ENCODE results near the gene CLCN5. TPM values are rescaled to one million over a fixed set of nuclear protein-coding genes. Genes with fewer than 3 reads are reported as not detected.

The CLCN5 gene
- total RNA-seq: 1 to 10 TPM; 1.4 to 2.3 (median 2.2) TPM
- 1.9 TPM for total RNA-seq (2013)
- total RNA-seq: 2.3 to 13.0 (median 4.2) reads per million in 29 experiments

DNA sequence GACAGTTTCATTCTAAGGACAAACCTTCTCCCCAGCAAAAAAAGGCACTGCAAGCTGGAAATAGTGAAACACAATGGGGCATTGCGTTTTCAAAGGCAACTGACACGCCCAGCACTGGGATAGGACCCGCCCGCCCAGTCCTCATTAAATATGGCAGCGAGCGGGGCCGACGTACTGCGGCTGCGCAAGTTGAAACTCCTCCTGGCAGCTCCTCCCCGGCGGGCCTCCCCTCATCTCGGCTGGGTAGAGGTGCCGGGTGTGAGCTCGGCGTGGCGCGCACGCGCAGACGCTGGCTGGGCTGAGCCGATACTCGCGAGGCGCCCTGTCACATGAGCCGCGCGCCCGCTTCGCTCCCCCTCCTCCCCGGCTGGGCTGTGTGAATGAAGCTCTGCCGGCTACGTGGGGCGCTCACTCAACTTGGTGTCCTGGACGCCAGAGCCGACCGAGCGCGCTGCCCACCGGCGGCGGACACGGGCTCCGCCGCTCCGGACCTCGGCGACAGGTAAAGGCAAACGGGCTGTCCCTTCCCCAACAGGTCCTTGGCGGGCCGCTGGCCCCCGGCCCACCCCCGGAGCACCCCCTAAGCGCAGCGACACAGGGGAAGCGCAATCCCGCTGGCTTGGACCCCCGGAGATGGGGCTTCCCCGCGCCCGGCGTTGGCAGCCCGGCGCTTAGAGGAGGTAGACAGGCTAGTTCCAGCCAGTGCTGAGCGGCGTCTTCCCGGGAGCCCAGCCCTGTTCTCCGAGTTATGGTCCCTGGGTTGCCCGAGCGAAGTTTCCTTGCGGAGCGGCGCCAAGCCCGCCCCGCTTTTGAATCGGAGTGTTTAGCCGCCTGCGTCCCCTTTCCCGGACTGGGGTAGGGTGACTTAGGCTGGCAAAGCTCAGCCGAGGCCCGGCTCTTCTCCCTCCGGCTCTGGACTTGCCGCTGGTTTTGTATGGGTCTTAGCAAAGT, at the start of gene CLCN5:
Gene CLCN5, plus strand, starts transcription at position 306 of the 951 bp plus-strand sequence. CDS start 2,703 bp downstream, outside the sequence.
- under 1% methylated on average over 67 of the region's 83 CpGs for WGBS (ENCODE audit: insufficient coverage)
- peak; percentile 96 to 98 (median 97) for ATAC-seq (replicated peaks in 1 of 4)
- H3K27me3 Mint-ChIP-seq: peaks cover 0 to 7% of the 10 kb centered on the region in 2 donors
- Histone ChIP-seq H3K9me3 (no peaks in the 10 kb centered on the region), H3K4me1 (ENCODE audit: control insufficient read depth in 1 of 2, extremely low read depth in 1 of 2, insufficient read depth in 2 of 2, low read length in 2 of 2) (peaks cover 0 to 8% of the 10 kb centered on the region in 2 experiments), H3K4me3 (ENCODE audit: control insufficient read depth in 1 of 2, extremely low read depth in 1 of 2, low read length in 1 of 2) (peak within 1 kb of the TSS; percentile 62 to 66), H3K27ac (ENCODE audit: low read length) (no peak within 1 kb of the TSS), H3K27me3 (replicated peaks in 1 of 2; ENCODE audit: control insufficient read depth in 2 of 2, extremely low read depth in 1 of 2, insufficient read depth in 2 of 2, low read length in 1 of 2) (no peaks in the 10 kb centered on the region), H3K36me3 (ENCODE audit: control insufficient read depth in 2 of 2, extremely low read depth in 1 of 2, insufficient read depth in 1 of 2, low read length in 1 of 2) (no peaks in the 10 kb centered on the region)
- peak within 1 kb of the TSS; percentile 74 to 80 (median 76) for H3K4me3 Mint-ChIP-seq
- POLR2A ChIA-PET: interaction anchor here in 1 of 2 donors (1.6 kb wide), 1 partner anchor 653 kb away, joined by 4 read pairs; no protein-coding TSS in a partner anchor
- CTCF ChIA-PET: interaction anchor here in 1 of 2 donors (0.9 to 1.4 kb wide), 4 partner anchors 14 to 46 kb away, joined by 4 to 9 read pairs (median 6); partner anchors contain the start of gene USP27X
- peaks cover 8% of the 10 kb centered on the region for H3K36me3 Mint-ChIP-seq
- H3K27ac Mint-ChIP-seq: peak within 1 kb of the TSS; percentile 72 to 73
- H3K4me1 Mint-ChIP-seq: peaks cover 5 to 11% (median 10%) of the 10 kb centered on the region in 3 donors
- H3K9me3 Mint-ChIP-seq: no peaks in the 10 kb centered on the region
- peak; percentile 80 to 96 (median 93) for DNase-seq

DNA sequence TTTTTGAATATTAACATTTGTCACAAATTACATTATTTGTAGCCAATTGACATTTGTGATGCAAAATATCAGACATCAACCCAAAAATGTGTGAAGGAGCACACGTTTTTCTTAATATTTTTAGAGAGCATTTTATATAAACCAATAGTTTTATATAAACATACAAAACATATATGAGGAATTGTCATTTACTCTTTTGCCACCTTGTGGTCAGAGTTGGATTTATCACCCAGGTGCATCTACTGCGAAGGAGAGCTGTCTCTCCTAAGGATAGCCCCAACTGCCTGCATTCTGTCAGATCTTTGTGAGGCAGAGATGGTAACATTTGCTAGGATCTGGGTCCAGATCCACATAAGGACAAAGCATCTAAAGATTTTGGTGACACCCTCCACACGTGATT, 45.6 kb upstream of the CLCN5 start:
- Histone ChIP-seq H3K4me3 (ENCODE audit: control insufficient read depth in 1 of 2, extremely low read depth in 1 of 2, low read length in 1 of 2) (no peak overlapping the region), H3K9me3 (no peaks in the 10 kb centered on the region), H3K27me3 (replicated peaks in 1 of 2; ENCODE audit: control insufficient read depth in 2 of 2, extremely low read depth in 1 of 2, insufficient read depth in 2 of 2, low read length in 1 of 2) (no peaks in the 10 kb centered on the region), H3K36me3 (ENCODE audit: control insufficient read depth in 2 of 2, extremely low read depth in 1 of 2, insufficient read depth in 1 of 2, low read length in 1 of 2) (no peaks in the 10 kb centered on the region), H3K4me1 (ENCODE audit: control insufficient read depth in 1 of 2, extremely low read depth in 1 of 2, insufficient read depth in 2 of 2, low read length in 2 of 2) (peaks cover 0 to 25% of the 10 kb centered on the region in 2 experiments), H3K27ac (ENCODE audit: low read length) (no peak overlapping the region)
- no CpG with 5 or more reads among the region's 3 CpGs for WGBS (ENCODE audit: insufficient coverage)
- ATAC-seq (replicated peaks in 1 of 4) (no peak), DNase-seq (peak in 8 of 35 experiments; percentile 2 to 60 (median 10))
- Mint-ChIP-seq H3K27ac (peak overlapping the region; percentile 57 to 76), H3K36me3 (peaks cover 4% of the 10 kb centered on the region), H3K9me3 (no peaks in the 10 kb centered on the region), H3K27me3 (peaks cover 0 to 7% of the 10 kb centered on the region in 2 donors), H3K4me1 (peaks cover 18 to 27% (median 22%) of the 10 kb centered on the region in 3 donors), H3K4me3 (no peak overlapping the region)
- POLR2A ChIA-PET: no interaction called here
- CTCF ChIA-PET: interaction anchor here (0.6 to 1.5 kb wide), 5 partner anchors 42 to 328 kb away, joined by 3 to 5 read pairs (median 4); partner anchors contain the start of genes CCNB3 (in 1 of the 2) and CLCN5 (in 1 of the 2)

DNA sequence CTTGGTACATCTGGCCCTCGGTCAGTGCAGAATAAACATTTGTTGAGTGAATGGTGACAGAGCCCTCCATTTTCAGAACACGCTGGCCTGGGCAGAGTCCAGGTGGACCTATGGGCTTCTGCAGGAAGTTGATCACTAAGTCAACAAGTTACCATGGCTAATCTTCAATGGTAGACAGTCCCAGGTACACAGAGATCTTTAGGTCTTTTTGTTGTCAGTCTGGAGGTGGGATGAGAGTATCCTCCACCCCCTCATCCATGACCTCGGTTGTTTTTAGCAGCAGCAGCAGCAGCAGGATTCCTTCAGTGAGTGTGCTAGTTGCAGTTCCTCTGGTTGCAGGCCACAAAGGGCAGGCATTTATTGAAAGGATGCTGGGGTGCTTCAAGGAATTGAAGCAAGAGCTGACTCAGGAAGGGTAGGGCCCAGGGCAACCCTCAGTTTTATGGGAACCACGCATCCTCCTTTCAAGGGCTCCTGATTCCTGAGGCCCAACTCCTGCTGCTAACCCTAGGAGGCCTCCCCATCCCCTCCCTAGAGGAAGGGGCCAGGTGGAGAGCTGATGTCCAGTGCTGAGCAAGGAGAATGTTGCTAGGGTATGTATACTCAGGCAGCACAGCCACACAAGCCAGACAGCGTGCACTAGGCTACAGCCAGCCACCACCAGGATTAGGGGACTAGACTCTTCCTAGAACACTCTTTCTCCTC, 44.8 kb upstream of the CLCN5 start:
- Mint-ChIP-seq H3K27ac (peak overlapping the region; percentile 58 to 63), H3K27me3 (peaks cover 0 to 4% of the 10 kb centered on the region in 2 donors), H3K4me1 (peaks cover 22 to 33% (median 26%) of the 10 kb centered on the region in 3 donors), H3K36me3 (peaks cover 4% of the 10 kb centered on the region), H3K9me3 (no peaks in the 10 kb centered on the region), H3K4me3 (no peak overlapping the region)
- Histone ChIP-seq H3K4me1 (ENCODE audit: control insufficient read depth in 1 of 2, extremely low read depth in 1 of 2, insufficient read depth in 2 of 2, low read length in 2 of 2) (peaks cover 0 to 27% of the 10 kb centered on the region in 2 experiments), H3K9me3 (no peaks in the 10 kb centered on the region), H3K36me3 (ENCODE audit: control insufficient read depth in 2 of 2, extremely low read depth in 1 of 2, insufficient read depth in 1 of 2, low read length in 1 of 2) (no peaks in the 10 kb centered on the region), H3K27ac (ENCODE audit: low read length) (no peak overlapping the region), H3K27me3 (replicated peaks in 1 of 2; ENCODE audit: control insufficient read depth in 2 of 2, extremely low read depth in 1 of 2, insufficient read depth in 2 of 2, low read length in 1 of 2) (no peaks in the 10 kb centered on the region), H3K4me3 (ENCODE audit: control insufficient read depth in 1 of 2, extremely low read depth in 1 of 2, low read length in 1 of 2) (no peak overlapping the region)
- ChIA-PET CTCF (interaction anchor here (0.7 to 1.5 kb wide), 5 partner anchors 41 to 687 kb away, joined by 3 to 5 read pairs (median 4); partner anchors contain the start of gene CLCN5 (in 1 of the 2)), POLR2A (no interaction called here)
- WGBS (ENCODE audit: insufficient coverage): no CpG with 5 or more reads among the region's 5 CpGs
- DNase-seq (peak in 1 of 35 experiments; percentile 1), ATAC-seq (replicated peaks in 1 of 4) (no peak)

DNA sequence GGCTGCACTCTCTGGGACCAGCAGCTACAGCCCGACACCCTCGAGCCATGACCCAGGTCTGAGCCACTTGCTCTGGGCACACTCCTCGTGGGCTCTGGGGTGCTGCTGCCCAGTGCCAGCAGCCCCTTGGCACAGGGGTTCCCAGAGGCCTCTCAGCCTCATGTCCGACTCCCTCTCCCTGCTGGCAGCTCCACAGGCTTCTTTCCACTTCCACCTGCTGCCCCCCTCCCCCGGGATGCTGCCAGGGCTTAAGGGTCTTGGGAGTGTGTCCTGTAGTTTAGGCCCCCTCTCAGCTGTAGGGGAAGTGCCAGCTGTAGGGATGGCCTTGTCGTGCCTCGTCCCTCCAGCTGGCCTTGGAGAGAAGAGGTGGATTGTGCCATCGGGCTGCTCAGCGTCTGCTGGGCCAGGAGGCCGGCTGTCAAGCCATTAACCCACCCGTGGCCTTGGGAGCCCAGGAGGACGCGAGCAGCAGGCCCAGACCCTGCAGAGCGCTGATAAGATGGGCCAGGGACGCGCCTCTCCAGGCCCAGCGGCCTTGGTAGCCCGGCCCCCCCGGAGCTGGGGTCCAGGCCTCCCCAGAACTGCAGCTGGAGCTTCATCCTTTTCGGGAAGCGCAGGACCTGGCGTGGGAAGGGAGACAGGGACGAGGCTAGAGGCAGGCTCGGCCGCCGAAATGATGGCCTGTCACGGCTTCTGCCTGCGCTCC, 44.1 kb upstream of the CLCN5 start:
- POLR2A ChIA-PET: interaction anchor here in 1 of 2 donors (0.5 kb wide), 1 partner anchor 606 kb away, joined by 3 read pairs; no protein-coding TSS in a partner anchor
- ATAC-seq (replicated peaks in 1 of 4) (no peak), DNase-seq (peak in 1 of 35 experiments; percentile 3)
- Mint-ChIP-seq H3K4me3 (peak overlapping the region; percentile 68 to 78 (median 74)), H3K36me3 (peaks cover 4% of the 10 kb centered on the region), H3K27ac (peak overlapping the region; percentile 63 to 78), H3K27me3 (peaks cover 0 to 4% of the 10 kb centered on the region in 2 donors), H3K4me1 (peaks cover 22 to 37% (median 30%) of the 10 kb centered on the region in 3 donors), H3K9me3 (no peaks in the 10 kb centered on the region)
- Histone ChIP-seq H3K4me3 (ENCODE audit: control insufficient read depth in 1 of 2, extremely low read depth in 1 of 2, low read length in 1 of 2) (peak overlapping the region; percentile 27 to 58), H3K9me3 (no peaks in the 10 kb centered on the region), H3K36me3 (ENCODE audit: control insufficient read depth in 2 of 2, extremely low read depth in 1 of 2, insufficient read depth in 1 of 2, low read length in 1 of 2) (no peaks in the 10 kb centered on the region), H3K27me3 (replicated peaks in 1 of 2; ENCODE audit: control insufficient read depth in 2 of 2, extremely low read depth in 1 of 2, insufficient read depth in 2 of 2, low read length in 1 of 2) (no peaks in the 10 kb centered on the region), H3K4me1 (ENCODE audit: control insufficient read depth in 1 of 2, extremely low read depth in 1 of 2, insufficient read depth in 2 of 2, low read length in 2 of 2) (peaks cover 0 to 29% of the 10 kb centered on the region in 2 experiments), H3K27ac (ENCODE audit: low read length) (peak overlapping the region; percentile 52)
- WGBS (ENCODE audit: insufficient coverage): 78% methylated on average over 4 of the region's 28 CpGs
- CTCF ChIA-PET: interaction anchor here in 1 of 2 donors (0.9 to 1.4 kb wide), 2 partner anchors 117 to 688 kb away, joined by 3 read pairs; no protein-coding TSS in a partner anchor

DNA sequence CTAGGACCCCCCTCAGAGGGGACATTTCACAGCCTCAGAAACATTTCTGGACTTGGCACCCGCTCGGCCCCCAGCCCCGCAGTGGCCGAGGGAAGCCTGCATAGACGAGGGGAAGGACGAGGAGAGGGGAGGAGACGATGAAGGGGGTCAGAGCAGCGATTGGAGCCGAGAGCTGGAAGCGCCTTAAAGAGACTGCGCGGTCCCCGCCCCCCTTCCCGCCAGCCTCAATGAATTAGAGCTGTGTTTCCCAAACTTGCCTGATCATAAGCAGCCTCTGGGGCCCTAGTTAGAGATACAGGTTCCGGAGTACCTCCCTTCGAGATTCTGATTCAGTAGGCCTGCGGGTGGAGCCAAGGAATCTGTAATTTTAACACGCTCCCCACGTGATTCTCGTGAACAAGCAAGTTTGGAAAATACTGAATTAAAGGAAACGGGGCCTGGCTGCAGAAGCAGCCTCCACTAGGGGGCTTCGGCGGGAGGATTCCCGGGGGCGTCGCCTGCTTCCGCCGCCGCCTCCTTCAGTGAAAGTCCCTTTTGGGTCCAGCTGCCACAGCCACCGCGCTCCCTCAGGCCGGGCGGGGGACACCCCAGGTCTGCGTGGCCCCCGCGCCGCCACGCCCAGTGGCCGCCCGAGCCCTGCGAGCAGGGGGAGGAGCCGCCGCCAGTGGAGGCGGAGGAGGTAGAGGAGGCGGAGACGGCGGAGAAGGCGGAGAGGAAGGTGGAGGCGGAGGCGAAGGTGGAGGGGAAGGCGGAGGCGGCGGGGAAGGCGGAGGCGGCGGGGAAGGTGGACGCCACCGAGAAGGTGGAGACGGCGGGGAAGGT, 43.4 kb upstream of the CLCN5 start, which contains the start of gene USP27X:
Gene USP27X, plus strand, starts transcription at position 651 of the 822 bp plus-strand sequence. CDS start 824 bp downstream, outside the sequence.
- DNase-seq (peak; percentile 60 to 88 (median 76)), ATAC-seq (replicated peaks in 1 of 4) (peak; percentile 90 to 93 (median 92))
- Mint-ChIP-seq H3K27ac (peak within 1 kb of the TSS; percentile 79 to 84), H3K36me3 (peaks cover 4% of the 10 kb centered on the region), H3K9me3 (no peaks in the 10 kb centered on the region), H3K4me3 (peak within 1 kb of the TSS; percentile 78 to 86 (median 79)), H3K4me1 (peaks cover 22 to 39% (median 30%) of the 10 kb centered on the region in 3 donors), H3K27me3 (peaks cover 0 to 4% of the 10 kb centered on the region in 2 donors)
- no peaks in the 10 kb centered on the region for H3K36me3 ChIP-seq (ENCODE audit: control insufficient read depth in 2 of 2, extremely low read depth in 1 of 2, insufficient read depth in 1 of 2, low read length in 1 of 2)
- peaks cover 0 to 29% of the 10 kb centered on the region in 2 experiments for H3K4me1 ChIP-seq (ENCODE audit: control insufficient read depth in 1 of 2, extremely low read depth in 1 of 2, insufficient read depth in 2 of 2, low read length in 2 of 2)
- H3K27me3 ChIP-seq (replicated peaks in 1 of 2; ENCODE audit: control insufficient read depth in 2 of 2, extremely low read depth in 1 of 2, insufficient read depth in 2 of 2, low read length in 1 of 2): no peaks in the 10 kb centered on the region
- 0% methylated on average over 10 of the region's 60 CpGs for WGBS (ENCODE audit: insufficient coverage)
- H3K4me3 ChIP-seq (ENCODE audit: control insufficient read depth in 1 of 2, extremely low read depth in 1 of 2, low read length in 1 of 2): peak within 1 kb of the TSS; percentile 27 to 58
- ChIA-PET CTCF (interaction anchor here (0.6 to 1.8 kb wide), 4 partner anchors 42 to 521 kb away, joined by 3 to 8 read pairs (median 4); partner anchors contain the start of gene CLCN5 (in 1 of the 2)), POLR2A (no interaction called here)
- H3K27ac ChIP-seq (ENCODE audit: low read length): peak within 1 kb of the TSS; percentile 52
- H3K9me3 ChIP-seq: no peaks in the 10 kb centered on the region
